B cell (primary cell): ENCODE measurements around the gene NEK6. TPM values are rescaled to one million over a fixed set of nuclear protein-coding genes. Genes with fewer than 3 reads are reported as not detected.

Experiments
- ATAC-seq: fragments of 200-7000 bp; cut with Tn5 transposase; one replicate; pipeline ENCODE4 v1.10.0; 2021; ENCODE audit warnings: low read depth, mild to moderate bottlenecking, moderate number of reproducible peaks, moderate library complexity
- CTCF ChIA-PET: fragments of 350-600 bp; sonication (Branson Sonifier 250); formaldehyde crosslinking; loops from one replicate; lab custom pipeline; 2021; ENCODE audit warnings: antibody characterized with exemption, inconsistent platforms; lab: Charles Lee
- POLR2A ChIA-PET: fragments of 350-600 bp; sonication (Branson Sonifier 250); formaldehyde crosslinking; loops from one replicate; lab custom pipeline; 2021; ENCODE audit warnings: antibody characterized with exemption; lab: Charles Lee
- DNase-seq: peaks from one replicate; pipeline ENCODE4 v3.0.0; 2013
- H2AFZ ChIP-seq: 2 replicates; pipeline ENCODE4 v1.6.1; 2012; ENCODE audit warnings: mild to moderate bottlenecking, low read depth, low read length; ENCODE audit not compliant: insufficient read depth, poor library complexity, severe bottlenecking
- H3K27ac ChIP-seq, 2 donors: 1 replicate in 1 of 2; 2 replicates in 1 of 2; pipeline ENCODE4 v1.5.1; 2012 to 2013; ENCODE audit warnings: low read length in 2 of 2, mild to moderate bottlenecking in 2 of 2, moderate library complexity in 1 of 2
- H3K27me3 ChIP-seq, 4 experiments: fragments of 200-600 bp in 1 of 4; sonication (generic) in 1 of 4; replicated peaks in 1 of 4; 1 replicate in 2 of 4; 2 replicates in 2 of 4; pipeline versions ENCODE4 v1.6.1 to v1.7.0; 2013 to 2016; ENCODE audit warnings: low read length in 3 of 4, mild to moderate bottlenecking in 2 of 4, mixed read lengths in 1 of 4, moderate library complexity in 1 of 4; ENCODE audit not compliant: insufficient read depth in 4 of 4, control insufficient read depth in 3 of 4; ENCODE audit errors: control extremely low read depth in 1 of 4
- H3K36me3 ChIP-seq, 2 experiments: replicated peaks in 1 of 2; 1 replicate in 1 of 2; 2 replicates in 1 of 2; pipeline versions ENCODE4 v1.6.1 to v1.7.1; 2013; ENCODE audit warnings: low read length in 1 of 2; ENCODE audit not compliant: insufficient read depth in 2 of 2, control insufficient read depth in 1 of 2; ENCODE audit errors: control extremely low read depth in 1 of 2, extremely low read depth in 1 of 2
- H3K4me1 ChIP-seq, 2 donors: fragments of 200-600 bp in 1 of 2; sonication (generic) in 1 of 2; 1 replicate in 1 of 2; 2 replicates in 1 of 2; pipeline versions ENCODE4 v1.5.1 to v1.6.1; 2013 to 2017; ENCODE audit warnings: low read length in 2 of 2; ENCODE audit not compliant: control insufficient read depth in 2 of 2, insufficient read depth in 2 of 2
- H3K4me2 ChIP-seq: replicated peaks from 2 replicates; pipeline ENCODE3; 2012; ENCODE audit warnings: mild to moderate bottlenecking, low read depth, low read length; ENCODE audit not compliant: poor library complexity, severe bottlenecking
- H3K4me3 ChIP-seq, 5 experiments: fragments of 200-600 bp in 1 of 5; sonication (generic) in 1 of 5; 1 replicate in 3 of 5; 2 replicates in 2 of 5; pipeline versions ENCODE4 v1.5.1 to v1.7.0; 2011 to 2016; ENCODE audit warnings: low read length in 4 of 5, mild to moderate bottlenecking in 4 of 5, low read depth in 2 of 5, control low read depth in 1 of 5, moderate library complexity in 1 of 5; ENCODE audit not compliant: insufficient read depth in 1 of 5; ENCODE audit errors: control extremely low read depth in 1 of 5, extremely low read depth in 1 of 5
- H3K79me2 ChIP-seq: fragments of 200-600 bp; sonication (generic); one replicate; pipeline ENCODE4 v1.6.0; 2016; ENCODE audit warnings: low read length; ENCODE audit not compliant: control insufficient read depth, insufficient read depth
- H3K9ac ChIP-seq: fragments of 200-600 bp; sonication (generic); 2 replicates; pipeline ENCODE4 v1.6.1; 2017; ENCODE audit warnings: mild to moderate bottlenecking, low read length, moderate library complexity
- H3K9me3 ChIP-seq, 3 donors: one replicate each; pipeline versions ENCODE4 v1.6.1 to v1.7.1; 2013; ENCODE audit warnings: low read length in 2 of 3; ENCODE audit not compliant: control insufficient read depth in 2 of 3, insufficient read depth in 1 of 3; ENCODE audit errors: control extremely low read depth in 1 of 3
- H4K20me1 ChIP-seq: 2 replicates; pipeline ENCODE4 v1.6.0; 2012; ENCODE audit warnings: mild to moderate bottlenecking, low read length; ENCODE audit not compliant: insufficient read depth, control insufficient read depth, poor library complexity, severe bottlenecking
- H3K27ac Mint-ChIP-seq: one replicate; pipeline ENCODE4 v1.8.0; 2021; ENCODE audit warnings: mixed read lengths
- H3K27me3 Mint-ChIP-seq: one replicate; pipeline ENCODE4 v1.8.0; 2021; ENCODE audit warnings: mixed read lengths
- H3K4me1 Mint-ChIP-seq: one replicate; pipeline ENCODE4 v1.8.0; 2021; ENCODE audit warnings: mixed read lengths
- H3K4me3 Mint-ChIP-seq: one replicate; pipeline ENCODE4 v1.8.0; 2021; ENCODE audit warnings: mixed read lengths
- H3K9me3 Mint-ChIP-seq: one replicate; pipeline ENCODE4 v1.8.0; 2022; ENCODE audit warnings: mixed read lengths; ENCODE audit not compliant: insufficient read depth
- CTCF ChIP-seq: fragments of 200-600 bp; IDR thresholded peaks from one replicate; pipeline ENCODE4 v1.8.0; 2022; ENCODE audit warnings: antibody characterized with exemption, mild to moderate bottlenecking
- EZH2 ChIP-seq: IDR thresholded peaks from 2 replicates; pipeline ENCODE4 v1.6.1; 2012; ENCODE audit warnings: borderline replicate concordance, low read depth, mild to moderate bottlenecking, moderate library complexity, low read length; ENCODE audit not compliant: insufficient read depth, poor library complexity, severe bottlenecking
- WGBS: methylation state at CpG from one replicate; pipeline ENCODE4 v1.1.5; 2013; ENCODE audit warnings: missing lambda C conversion rate; ENCODE audit not compliant: insufficient coverage; 5-methylcytosine and 5-hydroxymethylcytosine counted together
- intact Hi-C: fragments of 100-400 bp; cut with micrococcal nuclease; formaldehyde crosslinking; loops from one replicate; pipeline ENCODE4 v1.10.0; 2022
- polyA plus RNA-seq: library from polyadenylated mRNA; depleted of rRNA; stranded (reverse); fragments of >200 nt; gene quantifications from 2 replicates; pipeline ENCODE4 v1.2.3, GENCODE V29; 2012
- total RNA-seq, 2 donors: library from RNA; stranded (reverse); fragments of 120-200 nt in 1 of 2; gene quantifications; 1 replicate in 1 of 2; 2 replicates in 1 of 2; pipeline versions ENCODE4 v1.2.3 to v1.2.4, GENCODE V29; 2013 to 2022

The NEK6 gene
- total and polyA plus RNA-seq, 2 donors (not counting 1 experiment from before 2014, with no cell fraction given), result 40.0 to 63.1 TPM

- ChIA-PET POLR2A (no interaction called here), CTCF (interaction anchor here (2.2 kb wide), 1 partner anchor 213 kb away, joined by 6 read pairs; no protein-coding TSS in a partner anchor)
- H4K20me1 ChIP-seq, result no peaks in the 10 kb centered on the region
- no peak overlapping the region for H3K4me3 Mint-ChIP-seq
- no peaks in the 10 kb centered on the region for H3K79me2 ChIP-seq
- intact Hi-C loops, result no loop called here
- H3K4me3 ChIP-seq, result no peak overlapping the region
- 98% methylated on average over 11 of the region's 13 CpGs for WGBS
- no peak for DNase-seq
- no peak overlapping the region for H3K9ac ChIP-seq
- ATAC-seq, result no peak
- no peak overlapping the region for H3K27ac Mint-ChIP-seq
- no peaks in the 10 kb centered on the region for H3K4me1 ChIP-seq
- TF ChIP-seq EZH2 (no peak), CTCF (no peak)
- peaks cover 8 to 74% of the 10 kb centered on the region in 2 experiments for H3K36me3 ChIP-seq
- no peaks in the 10 kb centered on the region for H3K9me3 Mint-ChIP-seq
- no peaks in the 10 kb centered on the region for H3K4me1 Mint-ChIP-seq
- H3K27me3 Mint-ChIP-seq, result no peaks in the 10 kb centered on the region
- H3K9me3 ChIP-seq, result peaks cover 0 to 10% (median 0%) of the 10 kb centered on the region in 3 donors
- H2AFZ ChIP-seq, result no peak overlapping the region
- H3K27ac ChIP-seq, result no peak overlapping the region
- H3K4me2 ChIP-seq, result no peak overlapping the region
- no peaks in the 10 kb centered on the region for H3K27me3 ChIP-seq
Observed at GRCh38 chr9:124339603-124340146, 81.9 kb downstream of the NEK6 start.

GRCh38 chr9:124340219-124341069, 82.7 kb downstream of the NEK6 start:
- Histone ChIP-seq H3K27me3 (no peaks in the 10 kb centered on the region), H3K4me1 (no peaks in the 10 kb centered on the region), H3K27ac (no peak overlapping the region), H3K4me2 (no peak overlapping the region), H2AFZ (no peak overlapping the region), H3K79me2 (no peaks in the 10 kb centered on the region), H3K36me3 (peaks cover 8 to 76% of the 10 kb centered on the region in 2 experiments), H4K20me1 (no peaks in the 10 kb centered on the region), H3K4me3 (no peak overlapping the region), H3K9ac (no peak overlapping the region), H3K9me3 (peaks cover 0 to 10% (median 0%) of the 10 kb centered on the region in 3 donors)
- H3K4me3 Mint-ChIP-seq, result no peak overlapping the region
- H3K27ac Mint-ChIP-seq, result no peak overlapping the region
- ATAC-seq (no peak), DNase-seq (no peak)
- no peaks in the 10 kb centered on the region for H3K27me3 Mint-ChIP-seq
- H3K4me1 Mint-ChIP-seq, result no peaks in the 10 kb centered on the region
- H3K9me3 Mint-ChIP-seq, result no peaks in the 10 kb centered on the region
- WGBS, result 97% methylated on average over 14 of the region's 18 CpGs
- intact Hi-C loops, result no loop called here
- POLR2A ChIA-PET, result no interaction called here
- TF ChIP-seq CTCF, result no peak
- CTCF ChIA-PET, result interaction anchor here (2.2 kb wide), 1 partner anchor 214 kb away, joined by 6 read pairs; no protein-coding TSS in a partner anchor
